GM23248 (cell line): ENCODE measurements around the gene MED15.

ENCODE experiments used
- EZH2 ChIP-seq: fragments of 200-600 bp; sonication (generic); IDR thresholded peaks from 2 replicates; pipeline ENCODE4 v1.6.1; 2018; ENCODE audit warnings: antibody characterized with exemption, mild to moderate bottlenecking; ENCODE audit not compliant: insufficient read depth, poor library complexity, severe bottlenecking
- EZH2phosphoT487 ChIP-seq: fragments of 200-600 bp; sonication (generic); IDR thresholded peaks from 2 replicates; pipeline ENCODE4 v1.6.1; 2018; ENCODE audit warnings: antibody characterized with exemption, moderate library complexity, mild to moderate bottlenecking, low read depth; ENCODE audit not compliant: insufficient read depth

DNA sequence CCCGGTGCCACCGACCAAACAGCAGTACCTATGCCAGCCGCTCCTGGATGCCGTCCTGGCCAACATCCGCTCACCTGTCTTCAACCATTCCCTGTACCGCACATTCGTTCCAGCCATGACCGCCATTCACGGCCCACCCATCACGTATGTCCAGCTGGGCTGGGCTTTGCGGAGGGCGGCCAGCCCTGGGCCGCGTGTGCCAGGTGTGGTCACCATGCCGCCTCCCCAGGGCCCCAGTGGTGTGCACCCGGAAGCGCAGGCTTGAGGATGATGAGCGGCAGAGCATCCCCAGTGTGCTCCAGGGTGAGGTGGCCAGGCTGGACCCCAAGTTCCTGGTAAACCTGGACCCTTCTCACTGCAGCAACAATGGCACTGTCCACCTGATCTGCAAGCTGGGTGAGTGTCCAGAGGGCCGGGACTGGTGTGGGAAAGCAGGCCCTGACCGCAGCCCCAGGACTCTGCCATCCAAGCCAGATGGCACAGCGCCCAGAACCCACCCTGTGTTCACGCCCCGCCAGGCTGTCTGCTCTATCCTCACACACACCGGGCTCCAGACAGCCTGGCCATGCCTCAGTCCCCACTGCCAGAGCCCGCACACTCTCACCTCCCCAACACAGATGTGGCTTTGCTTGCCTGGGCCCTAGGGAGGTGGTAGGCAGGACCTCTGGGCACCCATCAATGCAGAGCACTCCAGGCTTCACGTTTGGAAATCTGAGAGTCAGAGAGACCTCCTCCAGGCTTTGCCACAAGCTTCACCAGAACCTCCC lies 77.6 kb downstream of the MED15 start:
- no peak for TF ChIP-seq EZH2phosphoT487
- TF ChIP-seq EZH2: no peak
